ENCODE data around the gene AFAP1.
A peak's percentile ranks its signal among the peaks of the same experiment; 100 is the strongest.

AFAP1 gene

GRCh38 chr4:7978907-7979651 is 39.4 kb upstream of the AFAP1 start:
- Histone ChIP-seq H3K4me3 (ENCODE audit: low read depth, low read length) (no peak overlapping the region), H3K9me3 (ENCODE audit: control insufficient read depth, insufficient read depth, low read length) (no peaks in the 10 kb centered on the region), H3K36me3 (ENCODE audit: control insufficient read depth, insufficient read depth, low read length) (no peaks in the 10 kb centered on the region), H3K4me1 (ENCODE audit: control insufficient read depth, insufficient read depth, low read length) (peaks cover 16% of the 10 kb centered on the region), H3K27me3 (ENCODE audit: control insufficient read depth, insufficient read depth, low read length) (no peaks in the 10 kb centered on the region), H3K9ac (ENCODE audit: low read depth, low read length) (peak overlapping the region; percentile 60)

- Histone ChIP-seq H3K4me1 (ENCODE audit: control insufficient read depth, insufficient read depth, low read length) (peaks cover 16% of the 10 kb centered on the region), H3K9ac (ENCODE audit: low read depth, low read length) (peak overlapping the region; percentile 24), H3K27me3 (ENCODE audit: control insufficient read depth, insufficient read depth, low read length) (no peaks in the 10 kb centered on the region), H3K9me3 (ENCODE audit: control insufficient read depth, insufficient read depth, low read length) (no peaks in the 10 kb centered on the region), H3K36me3 (ENCODE audit: control insufficient read depth, insufficient read depth, low read length) (no peaks in the 10 kb centered on the region), H3K4me3 (ENCODE audit: low read depth, low read length) (no peak overlapping the region)
Observed at GRCh38 chr4:7978489-7978888, 38.8 kb upstream of the AFAP1 start.

GRCh38 chr4:7976634-7977033 is 37.0 kb upstream of the AFAP1 start:
- no peaks in the 10 kb centered on the region for H3K27me3 ChIP-seq (ENCODE audit: control insufficient read depth, insufficient read depth, low read length)

GRCh38 chr4:7976025-7976424 is 36.4 kb upstream of the AFAP1 start:
- Histone ChIP-seq H3K4me1 (ENCODE audit: control insufficient read depth, insufficient read depth, low read length) (peaks cover 16% of the 10 kb centered on the region), H3K9ac (ENCODE audit: low read depth, low read length) (no peak overlapping the region), H3K27me3 (ENCODE audit: control insufficient read depth, insufficient read depth, low read length) (no peaks in the 10 kb centered on the region), H3K9me3 (ENCODE audit: control insufficient read depth, insufficient read depth, low read length) (no peaks in the 10 kb centered on the region), H3K36me3 (ENCODE audit: control insufficient read depth, insufficient read depth, low read length) (no peaks in the 10 kb centered on the region), H3K4me3 (ENCODE audit: low read depth, low read length) (no peak overlapping the region)

More at GRCh38 chr4:7976634-7977033, 37.0 kb upstream of the AFAP1 start:
- peaks cover 16% of the 10 kb centered on the region for H3K4me1 ChIP-seq (ENCODE audit: control insufficient read depth, insufficient read depth, low read length)
- H3K9ac ChIP-seq (ENCODE audit: low read depth, low read length): no peak overlapping the region
- H3K4me3 ChIP-seq (ENCODE audit: low read depth, low read length): no peak overlapping the region
- no peaks in the 10 kb centered on the region for H3K9me3 ChIP-seq (ENCODE audit: control insufficient read depth, insufficient read depth, low read length)
- H3K36me3 ChIP-seq (ENCODE audit: control insufficient read depth, insufficient read depth, low read length): no peaks in the 10 kb centered on the region

GRCh38 chr4:7974425-7974824 is 34.8 kb upstream of the AFAP1 start:
- peaks cover 10% of the 10 kb centered on the region for H3K4me1 ChIP-seq (ENCODE audit: control insufficient read depth, insufficient read depth, low read length)
- H3K27me3 ChIP-seq (ENCODE audit: control insufficient read depth, insufficient read depth, low read length): no peaks in the 10 kb centered on the region
- no peaks in the 10 kb centered on the region for H3K36me3 ChIP-seq (ENCODE audit: control insufficient read depth, insufficient read depth, low read length)
- H3K9ac ChIP-seq (ENCODE audit: low read depth, low read length): no peak overlapping the region
- H3K4me3 ChIP-seq (ENCODE audit: low read depth, low read length): no peak overlapping the region
- H3K9me3 ChIP-seq (ENCODE audit: control insufficient read depth, insufficient read depth, low read length): no peaks in the 10 kb centered on the region

GRCh38 chr4:7973545-7973981 is 33.9 kb upstream of the AFAP1 start:
- no peak overlapping the region for H3K9ac ChIP-seq (ENCODE audit: low read depth, low read length)

GRCh38 chr4:7971881-7972500 is 32.3 kb upstream of the AFAP1 start:
- Histone ChIP-seq H3K4me1 (ENCODE audit: control insufficient read depth, insufficient read depth, low read length) (no peaks in the 10 kb centered on the region), H3K9ac (ENCODE audit: low read depth, low read length) (no peak overlapping the region)

More at GRCh38 chr4:7973545-7973981, 33.9 kb upstream of the AFAP1 start:
- Histone ChIP-seq H3K27me3 (ENCODE audit: control insufficient read depth, insufficient read depth, low read length) (no peaks in the 10 kb centered on the region), H3K36me3 (ENCODE audit: control insufficient read depth, insufficient read depth, low read length) (no peaks in the 10 kb centered on the region), H3K4me1 (ENCODE audit: control insufficient read depth, insufficient read depth, low read length) (peaks cover 5% of the 10 kb centered on the region), H3K9me3 (ENCODE audit: control insufficient read depth, insufficient read depth, low read length) (no peaks in the 10 kb centered on the region), H3K4me3 (ENCODE audit: low read depth, low read length) (no peak overlapping the region)

GRCh38 chr4:7971159-7971631 is 31.5 kb upstream of the AFAP1 start:
- H3K36me3 ChIP-seq (ENCODE audit: control insufficient read depth, insufficient read depth, low read length): no peaks in the 10 kb centered on the region
- H3K27me3 ChIP-seq (ENCODE audit: control insufficient read depth, insufficient read depth, low read length): no peaks in the 10 kb centered on the region
- H3K9ac ChIP-seq (ENCODE audit: low read depth, low read length): no peak overlapping the region
- no peaks in the 10 kb centered on the region for H3K4me1 ChIP-seq (ENCODE audit: control insufficient read depth, insufficient read depth, low read length)
- no peaks in the 10 kb centered on the region for H3K9me3 ChIP-seq (ENCODE audit: control insufficient read depth, insufficient read depth, low read length)
- H3K4me3 ChIP-seq (ENCODE audit: low read depth, low read length): no peak overlapping the region

More at GRCh38 chr4:7971881-7972500, 32.3 kb upstream of the AFAP1 start:
- Histone ChIP-seq H3K9me3 (ENCODE audit: control insufficient read depth, insufficient read depth, low read length) (no peaks in the 10 kb centered on the region), H3K4me3 (ENCODE audit: low read depth, low read length) (no peak overlapping the region), H3K36me3 (ENCODE audit: control insufficient read depth, insufficient read depth, low read length) (no peaks in the 10 kb centered on the region), H3K27me3 (ENCODE audit: control insufficient read depth, insufficient read depth, low read length) (no peaks in the 10 kb centered on the region)

- Histone ChIP-seq H3K9me3 (ENCODE audit: control insufficient read depth, insufficient read depth, low read length) (no peaks in the 10 kb centered on the region), H3K4me3 (ENCODE audit: low read depth, low read length) (no peak overlapping the region), H3K27me3 (ENCODE audit: control insufficient read depth, insufficient read depth, low read length) (no peaks in the 10 kb centered on the region), H3K36me3 (ENCODE audit: control insufficient read depth, insufficient read depth, low read length) (no peaks in the 10 kb centered on the region), H3K4me1 (ENCODE audit: control insufficient read depth, insufficient read depth, low read length) (no peaks in the 10 kb centered on the region), H3K9ac (ENCODE audit: low read depth, low read length) (no peak overlapping the region)
Observed at GRCh38 chr4:7970361-7970946, 30.8 kb upstream of the AFAP1 start.

GRCh38 chr4:7968262-7968896 is 28.7 kb upstream of the AFAP1 start:
- Histone ChIP-seq H3K4me1 (ENCODE audit: control insufficient read depth, insufficient read depth, low read length) (no peaks in the 10 kb centered on the region), H3K4me3 (ENCODE audit: low read depth, low read length) (no peak overlapping the region)

GRCh38 chr4:7967501-7968261 is 28.0 kb upstream of the AFAP1 start:
- Histone ChIP-seq H3K9me3 (ENCODE audit: control insufficient read depth, insufficient read depth, low read length) (no peaks in the 10 kb centered on the region), H3K4me3 (ENCODE audit: low read depth, low read length) (no peak overlapping the region), H3K9ac (ENCODE audit: low read depth, low read length) (no peak overlapping the region), H3K27me3 (ENCODE audit: control insufficient read depth, insufficient read depth, low read length) (no peaks in the 10 kb centered on the region), H3K4me1 (ENCODE audit: control insufficient read depth, insufficient read depth, low read length) (no peaks in the 10 kb centered on the region), H3K36me3 (ENCODE audit: control insufficient read depth, insufficient read depth, low read length) (no peaks in the 10 kb centered on the region)

More at GRCh38 chr4:7968262-7968896, 28.7 kb upstream of the AFAP1 start:
- no peaks in the 10 kb centered on the region for H3K36me3 ChIP-seq (ENCODE audit: control insufficient read depth, insufficient read depth, low read length)
- no peaks in the 10 kb centered on the region for H3K9me3 ChIP-seq (ENCODE audit: control insufficient read depth, insufficient read depth, low read length)
- H3K9ac ChIP-seq (ENCODE audit: low read depth, low read length): no peak overlapping the region
- no peaks in the 10 kb centered on the region for H3K27me3 ChIP-seq (ENCODE audit: control insufficient read depth, insufficient read depth, low read length)
